Measurements from ENCODE around the gene SERPINE3.

DNA sequence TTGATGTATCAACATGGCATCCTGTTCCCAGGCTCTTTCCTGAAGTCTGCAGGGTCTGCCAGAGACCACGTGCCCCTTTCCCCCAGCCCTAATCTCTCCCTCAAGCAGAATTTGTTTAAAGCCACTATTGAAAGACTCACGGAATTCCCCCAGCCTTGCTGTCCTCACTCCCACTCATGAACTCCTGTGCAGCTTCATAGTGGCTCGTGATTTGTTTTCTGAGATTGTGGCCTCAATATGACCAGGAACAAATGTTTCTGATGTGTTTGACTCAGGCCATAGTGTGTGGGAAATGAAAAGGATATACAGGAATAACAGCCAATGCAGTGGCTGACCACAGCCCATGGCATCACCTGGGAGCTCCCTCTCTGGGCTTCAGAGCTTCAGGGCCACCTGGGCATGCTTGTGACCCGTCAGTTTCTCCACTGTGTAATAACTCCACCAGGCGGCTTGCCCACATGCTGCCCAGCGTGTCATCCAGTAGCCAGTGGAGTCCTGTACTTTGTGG is 8.1 kb upstream of the SERPINE3 start:
- TF ChIP-seq, protein P1, sequence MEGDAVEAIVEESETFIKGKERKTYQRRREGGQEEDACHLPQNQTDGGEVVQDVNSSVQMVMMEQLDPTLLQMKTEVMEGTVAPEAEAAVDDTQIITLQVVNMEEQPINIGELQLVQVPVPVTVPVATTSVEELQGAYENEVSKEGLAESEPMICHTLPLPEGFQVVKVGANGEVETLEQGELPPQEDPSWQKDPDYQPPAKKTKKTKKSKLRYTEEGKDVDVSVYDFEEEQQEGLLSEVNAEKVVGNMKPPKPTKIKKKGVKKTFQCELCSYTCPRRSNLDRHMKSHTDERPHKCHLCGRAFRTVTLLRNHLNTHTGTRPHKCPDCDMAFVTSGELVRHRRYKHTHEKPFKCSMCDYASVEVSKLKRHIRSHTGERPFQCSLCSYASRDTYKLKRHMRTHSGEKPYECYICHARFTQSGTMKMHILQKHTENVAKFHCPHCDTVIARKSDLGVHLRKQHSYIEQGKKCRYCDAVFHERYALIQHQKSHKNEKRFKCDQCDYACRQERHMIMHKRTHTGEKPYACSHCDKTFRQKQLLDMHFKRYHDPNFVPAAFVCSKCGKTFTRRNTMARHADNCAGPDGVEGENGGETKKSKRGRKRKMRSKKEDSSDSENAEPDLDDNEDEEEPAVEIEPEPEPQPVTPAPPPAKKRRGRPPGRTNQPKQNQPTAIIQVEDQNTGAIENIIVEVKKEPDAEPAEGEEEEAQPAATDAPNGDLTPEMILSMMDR (IDR thresholded peaks at IDR 0.05), result no peak
- no peak for TF ChIP-seq POLR2A (IDR thresholded peaks at IDR 0.05)
- no peak for TF ChIP-seq POLR2AphosphoS5 (IDR thresholded peaks at IDR 0.05)

All from prostate gland (tissue), 2 donors.